K562 (cell line): ENCODE data around the gene COQ10B. TPM values are rescaled to one million over a fixed set of nuclear protein-coding genes. Genes with fewer than 3 reads are reported as not detected.

Experiments used
- ATAC-seq: fragments of 200-7000 bp; cut with Tn5 transposase; 3 replicates; pipeline ENCODE4 v1.9.1; 2020; ENCODE audit warnings: moderate library complexity
- BruUV-seq: library from RNA; stranded (reverse); fragments of 400-500 nt; replicated peaks from 2 replicates; lab custom pipeline; 2021; lab: Mats Ljungman, UMichigan
- CTCF ChIA-PET: fragments of 300-600 bp; formaldehyde crosslinking; extraction: SDS; loops from one replicate; lab custom pipeline; 2021; ENCODE audit warnings: low intra/inter-chr PET ratio; lab: Yijun Ruan, JAX
- POLR2A ChIA-PET: fragments of 300-600, 350-650 bp; sonication (Branson Sonifier 250); formaldehyde crosslinking; extraction: SDS; loops from one replicate; lab custom pipeline; 2021; ENCODE audit warnings: antibody characterized with exemption, inconsistent platforms; lab: Yijun Ruan, JAX
- DNase-seq, 4 experiments: peaks; one replicate each; pipeline versions ENCODE4 v3.0.0 to v3.0.0-alpha.2; 2011 to 2018; ENCODE audit warnings: low spot score in 3 of 4, mixed read lengths in 3 of 4; ENCODE audit errors: extremely low read depth in 1 of 4
- FAIRE-seq: peaks from 2 replicates; lab custom pipeline; 2011; peaks lifted over from hg19 to GRCh38; lab: Jason Lieb, UNC
- H2AFZ ChIP-seq: 2 replicates; pipeline ENCODE4 v1.6.0; 2011; ENCODE audit warnings: low read depth, low read length, control low read depth, inconsistent platforms
- H3K27ac ChIP-seq: fragments of 200-600 bp; 3 replicates; pipeline ENCODE4 v1.8.0; 2011; ENCODE audit warnings: low read depth, mild to moderate bottlenecking, control low read depth, inconsistent platforms, low read length, moderate library complexity, mixed read lengths; ENCODE audit errors: extremely low read depth
- H3K27me3 ChIP-seq, 2 experiments: fragments of 300-600 bp in 1 of 2; 2 replicates in 1 of 2; 3 replicates in 1 of 2; pipeline versions ENCODE4 v1.6.0 to v1.8.0; 2011; ENCODE audit warnings: inconsistent platforms in 2 of 2, low read length in 2 of 2, mild to moderate bottlenecking in 1 of 2, mixed read lengths in 1 of 2, moderate library complexity in 1 of 2; ENCODE audit not compliant: control insufficient read depth in 2 of 2, insufficient read depth in 2 of 2
- H3K36me3 ChIP-seq: fragments of 300-600 bp; 3 replicates; pipeline ENCODE4 v1.8.0; 2011; ENCODE audit warnings: mild to moderate bottlenecking, low read length, inconsistent platforms; ENCODE audit not compliant: control insufficient read depth, insufficient read depth
- H3K4me1 ChIP-seq, 2 experiments: fragments of 200-600 bp in 1 of 2; replicated peaks in 1 of 2; 2 replicates in 1 of 2; 3 replicates in 1 of 2; pipeline versions ENCODE4 v1.5.1 to v1.8.0; 2011; ENCODE audit warnings: inconsistent platforms in 2 of 2, low read length in 2 of 2, mild to moderate bottlenecking in 1 of 2, mixed read lengths in 1 of 2, moderate library complexity in 1 of 2; ENCODE audit not compliant: control insufficient read depth in 2 of 2, insufficient read depth in 2 of 2
- H3K4me2 ChIP-seq: 2 replicates; pipeline ENCODE4 v1.6.1; 2011; ENCODE audit warnings: low read length, control low read depth, inconsistent platforms, mixed read lengths; ENCODE audit not compliant: insufficient read depth
- H3K4me3 ChIP-seq: fragments of 200-600 bp; sonication (generic), shearing (Covaris generic); 2 replicates; pipeline ENCODE4 v1.5.1; 2016; ENCODE audit warnings: control low read depth, inconsistent platforms
- H3K79me2 ChIP-seq: fragments of 200-600 bp; 3 replicates; pipeline ENCODE4 v1.8.0; 2011; ENCODE audit warnings: low read length, inconsistent platforms; ENCODE audit not compliant: control insufficient read depth, insufficient read depth
- H3K9ac ChIP-seq, 2 experiments: 2 replicates each; pipeline versions ENCODE4 v1.6.0 to v1.6.1; 2011; ENCODE audit warnings: low read depth in 2 of 2, low read length in 2 of 2, control low read depth in 1 of 2, inconsistent platforms in 1 of 2, mild to moderate bottlenecking in 1 of 2, mixed read lengths in 1 of 2; ENCODE audit not compliant: insufficient read depth in 1 of 2
- H3K9me1 ChIP-seq: one replicate; pipeline ENCODE4 v1.6.0; 2011; ENCODE audit warnings: inconsistent platforms, mild to moderate bottlenecking, low read length, moderate library complexity; ENCODE audit not compliant: control insufficient read depth, insufficient read depth
- H3K9me3 ChIP-seq: replicated peaks from 2 replicates; pipeline ENCODE4 v1.5.1; 2011; ENCODE audit warnings: low read depth, low read length, inconsistent platforms; ENCODE audit not compliant: control insufficient read depth, insufficient read depth
- H4K20me1 ChIP-seq: replicated peaks from 2 replicates; pipeline ENCODE4 v1.6.1; 2011; ENCODE audit warnings: low read length, inconsistent platforms, mixed read lengths; ENCODE audit not compliant: control insufficient read depth, insufficient read depth
- ARID2 ChIP-seq: fragments of 450-650 bp; IDR thresholded peaks from 2 replicates; pipeline ENCODE4 v1.6.1; 2017; ENCODE audit warnings: antibody characterized with exemption, mild to moderate bottlenecking
- CREBBP ChIP-seq: IDR thresholded peaks from one replicate; pipeline ENCODE4 v1.6.1; 2012; ENCODE audit warnings: low read depth, mild to moderate bottlenecking, control low read depth, inconsistent platforms, low read length
- ETS2 ChIP-seq: IDR thresholded peaks from 2 replicates; pipeline ENCODE4 v1.6.1; 2016; ENCODE audit warnings: borderline replicate concordance, missing genetic modification characterization, mild to moderate bottlenecking, moderate library complexity, missing compliant biosample characterization; ENCODE audit not compliant: poor library complexity, severe bottlenecking
- NELFE ChIP-seq: IDR thresholded peaks from 2 replicates; pipeline ENCODE4 v1.6.1; 2011; ENCODE audit warnings: mild to moderate bottlenecking; ENCODE audit not compliant: insufficient read depth, insufficient read length
- STAG1 ChIP-seq: sonication (generic); formaldehyde crosslinking; IDR thresholded peaks from 2 replicates; pipeline ENCODE4 v1.5.0; 2020; ENCODE audit warnings: missing genetic modification reagents, borderline replicate concordance
- STAT5B ChIP-seq: fragments of 250-450 bp; sonication (Bioruptor Pico); IDR thresholded peaks from 2 replicates; pipeline ENCODE4 v1.8.0; 2021; ENCODE audit warnings: mild to moderate bottlenecking, inconsistent platforms
- SUPT5H ChIP-seq: fragments of 450-650 bp; IDR thresholded peaks from 2 replicates; pipeline ENCODE4 v1.6.1; 2016
- ZFP36 ChIP-seq: fragments of 150-350 bp; IDR thresholded peaks from 2 replicates; pipeline ENCODE4 v1.6.1; 2018; ENCODE audit warnings: low read length, low read depth; ENCODE audit not compliant: partially characterized antibody
- WGBS: fragments of 100-300 bp; shearing (Covaris generic); methylation state at CpG from one replicate; pipeline ENCODE4 v1.1.6; 2016; ENCODE audit warnings: low coverage, mixed read lengths; ENCODE audit not compliant: insufficient coverage; ENCODE audit errors: missing lambda C conversion rate; 5-methylcytosine and 5-hydroxymethylcytosine counted together
- in situ Hi-C: fragments of 300-500 bp; cut with MboI; formaldehyde crosslinking; loops from 4 replicates; pipeline ENCODE4 v1.15.0; 2018; ENCODE audit warnings: inconsistent platforms, mixed read lengths
- intact Hi-C: fragments of 100-400 bp; cut with micrococcal nuclease; formaldehyde crosslinking; loops from 2 replicates; pipeline ENCODE4 v1.14.2; 2022
- polyA plus RNA-seq, 8 experiments: library from polyadenylated mRNA; depleted of rRNA in 4 of 8; stranded (reverse) in 5 of 8; unstranded in 3 of 8; fragments of >200 nt; fragmentation: Nextera tagmentation in 2 of 8; fragmentation: Illumina TruSeq in 1 of 8; extraction: Ambion mirVana in 2 of 8; extraction: Trizol in 1 of 8; gene quantifications; 2 replicates each; pipeline versions ENCODE4 v1.2.1 to v1.2.3, GENCODE V29; 2011 to 2014; ENCODE audit warnings: inconsistent platforms in 1 of 8, missing spikeins in 1 of 8
- total RNA-seq, 7 experiments: library from RNA; depleted of rRNA in 6 of 7; stranded (reverse); fragments of >200 nt in 6 of 7; fragmentation: Illumina TruSeq in 2 of 7; extraction: Trizol in 2 of 7; gene quantifications; 2 replicates each; pipeline versions ENCODE4 v1.2.1 to v1.2.3, GENCODE V29; 2011 to 2021; ENCODE audit warnings: low replicate concordance in 1 of 7
- TF ChIP-seq, protein P1 (sequence below): IDR thresholded peaks from 2 replicates; pipeline ENCODE4 v1.6.1; 2011; ENCODE audit warnings: borderline replicate concordance, low read depth, mild to moderate bottlenecking, moderate library complexity, low read length; ENCODE audit not compliant: insufficient read depth, poor library complexity, severe bottlenecking
- TF ChIP-seq, protein P2 (sequence below): fragments of 450-650 bp; IDR thresholded peaks from 2 replicates; pipeline ENCODE4 v1.6.1; 2017; ENCODE audit warnings: mild to moderate bottlenecking, moderate library complexity

The COQ10B gene
- total and polyA plus RNA-seq, 9 of the 15 experiments (the other 6 are each of a cell fraction or from before 2014, with no cell fraction given): 3.1 to 13.1 (median 7.7) TPM

DNA sequence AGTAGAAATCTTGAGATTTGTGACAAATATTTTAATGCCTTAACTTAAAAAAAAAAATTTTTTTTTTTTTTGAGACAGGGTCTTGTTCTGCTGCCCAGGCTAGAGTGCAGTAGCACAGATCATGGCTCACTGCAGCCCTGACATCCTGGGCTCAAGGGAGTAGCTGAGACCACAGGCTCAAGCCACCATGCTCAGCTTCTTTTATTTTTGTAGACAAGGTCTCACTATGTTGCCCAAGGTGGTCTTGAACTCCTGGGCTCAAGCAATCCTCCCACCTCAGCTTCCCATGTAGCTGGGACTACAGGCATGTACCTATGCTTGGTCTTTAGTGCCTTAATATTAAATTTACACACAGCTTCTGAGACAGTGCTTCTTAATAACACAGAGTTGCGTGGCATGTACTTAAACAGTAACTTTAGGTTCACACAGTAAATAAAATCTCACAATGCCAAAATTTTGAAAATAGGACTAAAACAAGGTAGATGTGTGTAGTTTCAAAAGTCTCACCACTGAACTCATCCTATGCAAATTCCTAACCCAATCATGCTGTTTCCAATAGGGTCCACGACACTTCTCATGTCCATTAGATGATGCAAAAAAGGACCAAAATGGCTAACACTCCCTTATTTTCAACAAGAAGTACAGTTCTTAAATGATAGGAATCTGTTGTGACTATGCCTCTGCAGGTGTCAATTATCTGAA lies 42.2 kb downstream of the COQ10B start:
- intact Hi-C loops (loop anchor here (5.0 kb wide), 2 partner anchors 98 to 212 kb away; partner anchors contain the start of gene MARS2), in situ Hi-C loops (no loop called here)
- no peak for FAIRE-seq
- Histone ChIP-seq H3K9me1 (no peaks in the 10 kb centered on the region), H3K9me3 (no peaks in the 10 kb centered on the region), H3K9ac (peak overlapping the region in 1 of 2 experiments; percentile 99; a peak in 1 of 4 replicates), H3K4me1 (peaks cover 10 to 17% of the 10 kb centered on the region in 2 experiments; a peak in 4 of 5 replicates), H3K4me2 (peak overlapping the region; percentile 95), H3K36me3 (peaks cover 81% of the 10 kb centered on the region), H3K27me3 (no peaks in the 10 kb centered on the region), H4K20me1 (peaks cover 14% of the 10 kb centered on the region), H2AFZ (no peak overlapping the region), H3K27ac (no peak overlapping the region), H3K79me2 (peaks cover 84% of the 10 kb centered on the region), H3K4me3 (peak overlapping the region; percentile 74; the same call in 1 of the 2 replicates)
- no peak for DNase-seq
- CTCF ChIA-PET: no interaction called here
- 100% methylated on average over 2 of the region's 2 CpGs for WGBS
- no peak for TF ChIP-seq STAG1 (CRISPR knock-in tag)
- no peak for ATAC-seq
- POLR2A ChIA-PET: interaction anchor here (2.1 kb wide), 1 partner anchor 11 kb away, joined by 10 read pairs; no protein-coding TSS in a partner anchor
- BruUV-seq: no TSS peak

DNA sequence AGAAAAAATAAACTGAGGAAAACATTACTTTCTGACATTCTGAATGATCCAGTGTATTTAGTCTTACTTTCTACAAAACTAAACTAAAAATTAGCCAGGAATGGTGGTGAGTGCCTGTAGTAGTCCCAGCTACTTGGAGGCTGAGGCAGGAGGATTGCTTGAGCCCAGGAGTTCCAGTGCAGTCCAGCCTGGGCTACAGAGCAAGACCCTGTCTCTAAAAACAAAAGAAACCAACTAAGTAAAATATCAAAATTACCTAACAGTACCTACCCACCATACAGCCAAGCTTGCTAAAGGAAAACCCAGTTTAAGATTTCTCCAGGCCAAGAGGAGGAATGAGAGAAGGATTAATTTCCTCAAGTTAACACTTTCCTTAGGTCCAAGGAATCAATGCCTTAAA lies 43.3 kb downstream of the COQ10B start:
- H3K9me3 ChIP-seq: no peaks in the 10 kb centered on the region
- peak overlapping the region; percentile 95 for H3K4me2 ChIP-seq
- H3K4me3 ChIP-seq: peak overlapping the region; percentile 74; the same call in 1 of the 2 replicates
- no peaks in the 10 kb centered on the region for H3K27me3 ChIP-seq
- H3K79me2 ChIP-seq: peaks cover 89% of the 10 kb centered on the region
- H4K20me1 ChIP-seq: peaks cover 14% of the 10 kb centered on the region
- H3K9me1 ChIP-seq: no peaks in the 10 kb centered on the region
- no peak overlapping the region for H2AFZ ChIP-seq
- peak overlapping the region; percentile 44; the same call in 1 of the 3 replicates for H3K27ac ChIP-seq
- H3K4me1 ChIP-seq: peaks cover 10 to 17% of the 10 kb centered on the region in 2 experiments; a peak in 4 of 5 replicates
- FAIRE-seq (no peak), ATAC-seq (no peak), DNase-seq (no peak)
- no TSS peak for BruUV-seq
- H3K9ac ChIP-seq: peak overlapping the region; percentile 83 to 99; a peak in 3 of 4 replicates
- CTCF ChIA-PET: no interaction called here
- POLR2A ChIA-PET: interaction anchor here (0.6 to 2.1 kb wide), 3 partner anchors 8 to 17 kb away, joined by 3 to 10 read pairs (median 4); no protein-coding TSS in a partner anchor
- H3K36me3 ChIP-seq: peaks cover 78% of the 10 kb centered on the region
- intact Hi-C loops (loop anchor here (5.0 kb wide), 2 partner anchors 99 to 211 kb away; partner anchors contain the start of gene MARS2), in situ Hi-C loops (no loop called here)
- TF ChIP-seq, protein P1, sequence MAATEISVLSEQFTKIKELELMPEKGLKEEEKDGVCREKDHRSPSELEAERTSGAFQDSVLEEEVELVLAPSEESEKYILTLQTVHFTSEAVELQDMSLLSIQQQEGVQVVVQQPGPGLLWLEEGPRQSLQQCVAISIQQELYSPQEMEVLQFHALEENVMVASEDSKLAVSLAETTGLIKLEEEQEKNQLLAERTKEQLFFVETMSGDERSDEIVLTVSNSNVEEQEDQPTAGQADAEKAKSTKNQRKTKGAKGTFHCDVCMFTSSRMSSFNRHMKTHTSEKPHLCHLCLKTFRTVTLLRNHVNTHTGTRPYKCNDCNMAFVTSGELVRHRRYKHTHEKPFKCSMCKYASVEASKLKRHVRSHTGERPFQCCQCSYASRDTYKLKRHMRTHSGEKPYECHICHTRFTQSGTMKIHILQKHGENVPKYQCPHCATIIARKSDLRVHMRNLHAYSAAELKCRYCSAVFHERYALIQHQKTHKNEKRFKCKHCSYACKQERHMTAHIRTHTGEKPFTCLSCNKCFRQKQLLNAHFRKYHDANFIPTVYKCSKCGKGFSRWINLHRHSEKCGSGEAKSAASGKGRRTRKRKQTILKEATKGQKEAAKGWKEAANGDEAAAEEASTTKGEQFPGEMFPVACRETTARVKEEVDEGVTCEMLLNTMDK: no peak
- TF ChIP-seq STAT5B: no peak
- TF ChIP-seq, protein P2, sequence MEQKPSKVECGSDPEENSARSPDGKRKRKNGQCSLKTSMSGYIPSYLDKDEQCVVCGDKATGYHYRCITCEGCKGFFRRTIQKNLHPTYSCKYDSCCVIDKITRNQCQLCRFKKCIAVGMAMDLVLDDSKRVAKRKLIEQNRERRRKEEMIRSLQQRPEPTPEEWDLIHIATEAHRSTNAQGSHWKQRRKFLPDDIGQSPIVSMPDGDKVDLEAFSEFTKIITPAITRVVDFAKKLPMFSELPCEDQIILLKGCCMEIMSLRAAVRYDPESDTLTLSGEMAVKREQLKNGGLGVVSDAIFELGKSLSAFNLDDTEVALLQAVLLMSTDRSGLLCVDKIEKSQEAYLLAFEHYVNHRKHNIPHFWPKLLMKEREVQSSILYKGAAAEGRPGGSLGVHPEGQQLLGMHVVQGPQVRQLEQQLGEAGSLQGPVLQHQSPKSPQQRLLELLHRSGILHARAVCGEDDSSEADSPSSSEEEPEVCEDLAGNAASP: no peak
- TF ChIP-seq CREBBP: no peak
- TF ChIP-seq ARID2: no peak
- TF ChIP-seq NELFE: no peak
- no peak for TF ChIP-seq ZFP36
- TF ChIP-seq SUPT5H: no peak
- TF ChIP-seq ETS2 (tag): no peak
